GM12892 (cell line): ENCODE data around the gene TMEM114.

Source experiments
- DNase-seq: peaks from one replicate; pipeline ENCODE4 v3.0.0; 2011; ENCODE audit not compliant: insufficient read length
- FAIRE-seq: peaks from 2 replicates; lab custom pipeline; 2011; peaks lifted over from hg19 to GRCh38; lab: Jason Lieb, UNC
- POLR2A ChIP-seq: IDR thresholded peaks from 2 replicates; pipeline ENCODE4 v1.6.1; 2011; ENCODE audit warnings: low read depth, low read length, control low read depth
- POLR2AphosphoS5 ChIP-seq: IDR thresholded peaks from 2 replicates; pipeline ENCODE4 v1.6.1; 2011; ENCODE audit warnings: low read depth, low read length, control low read depth
- TAF1 ChIP-seq: IDR thresholded peaks from 2 replicates; pipeline ENCODE4 v1.6.1; 2011; ENCODE audit warnings: low read depth, mild to moderate bottlenecking, control low read depth, low read length, borderline replicate concordance

Gene TMEM114

DNA sequence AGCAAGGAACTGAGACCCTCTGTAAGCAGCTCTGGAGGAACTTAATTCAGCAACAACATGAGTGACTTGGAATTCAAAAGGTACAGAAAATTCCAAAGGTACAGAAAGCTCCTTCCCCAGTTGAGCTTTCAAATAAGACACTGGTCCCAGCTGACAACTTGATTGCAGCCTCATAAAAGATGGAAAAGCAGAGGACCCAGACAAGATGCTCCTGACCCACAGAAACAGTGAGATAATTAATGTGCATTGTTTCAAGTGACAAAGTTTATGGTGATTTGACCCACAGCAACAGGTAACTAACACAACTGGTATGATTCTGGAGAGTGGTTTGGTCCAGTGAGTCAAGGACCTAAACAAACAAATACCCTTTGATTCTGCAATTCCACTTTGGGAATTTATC is 15.2 kb upstream of the TMEM114 start:
- TF ChIP-seq POLR2AphosphoS5 = no peak
- no peak for TF ChIP-seq TAF1
- no peak for TF ChIP-seq POLR2A
- DNase-seq (no peak), FAIRE-seq (no peak)

DNA sequence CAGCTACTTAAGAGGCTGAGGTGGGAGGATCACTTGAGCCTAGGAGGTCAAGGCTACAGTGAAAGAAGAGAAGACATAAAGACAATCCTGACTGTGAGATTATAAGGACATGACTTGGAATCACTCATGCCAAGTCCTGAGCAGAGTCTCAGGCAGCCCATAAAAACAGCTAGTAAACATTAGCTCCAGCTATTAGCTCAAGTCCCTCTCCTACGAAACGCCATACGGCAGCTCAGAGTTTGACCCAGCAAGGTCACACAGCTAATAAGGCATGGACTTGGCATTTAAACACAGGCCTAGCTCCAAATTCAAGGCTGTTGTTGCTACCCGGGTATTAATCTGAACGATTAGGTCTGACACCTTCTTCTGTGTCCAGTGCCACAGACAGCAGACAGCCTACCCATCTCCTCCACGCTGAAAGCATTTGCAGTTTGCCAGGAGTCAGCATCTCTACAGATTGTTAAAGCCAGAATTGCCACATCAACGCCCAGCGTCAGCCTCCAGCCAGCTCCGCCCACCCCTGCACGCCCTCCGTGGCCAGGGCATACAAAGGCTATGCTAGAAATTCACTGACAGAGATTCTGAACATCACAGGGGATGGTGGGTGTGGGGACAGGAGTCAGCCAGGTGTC is 9.9 kb upstream of the TMEM114 start:
- no peak for DNase-seq
- TF ChIP-seq POLR2A = no peak
- TF ChIP-seq POLR2AphosphoS5 = no peak
- FAIRE-seq = no peak

DNA sequence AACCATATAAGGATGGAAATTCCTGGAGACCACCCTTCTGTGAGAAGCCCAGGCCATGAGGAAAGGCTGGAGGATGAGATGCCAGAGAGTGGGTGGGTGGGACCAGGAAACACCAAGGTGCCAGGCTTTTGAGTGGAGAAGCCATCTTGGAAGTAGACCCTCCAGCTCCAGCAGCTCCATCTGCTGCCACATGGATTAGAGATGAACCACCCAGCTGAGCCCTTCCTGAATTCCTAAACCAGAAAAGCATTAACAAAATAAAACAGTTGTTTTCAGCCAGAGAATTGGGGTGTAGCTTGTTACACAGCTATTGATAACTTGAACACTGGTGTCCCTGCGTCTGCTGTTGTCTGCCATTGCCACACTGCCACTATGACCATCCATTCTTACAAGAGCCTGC is 6.3 kb upstream of the TMEM114 start:
- DNase-seq = no peak
- FAIRE-seq = no peak
- no peak for TF ChIP-seq TAF1
- TF ChIP-seq POLR2AphosphoS5 = no peak
- no peak for TF ChIP-seq POLR2A

DNA sequence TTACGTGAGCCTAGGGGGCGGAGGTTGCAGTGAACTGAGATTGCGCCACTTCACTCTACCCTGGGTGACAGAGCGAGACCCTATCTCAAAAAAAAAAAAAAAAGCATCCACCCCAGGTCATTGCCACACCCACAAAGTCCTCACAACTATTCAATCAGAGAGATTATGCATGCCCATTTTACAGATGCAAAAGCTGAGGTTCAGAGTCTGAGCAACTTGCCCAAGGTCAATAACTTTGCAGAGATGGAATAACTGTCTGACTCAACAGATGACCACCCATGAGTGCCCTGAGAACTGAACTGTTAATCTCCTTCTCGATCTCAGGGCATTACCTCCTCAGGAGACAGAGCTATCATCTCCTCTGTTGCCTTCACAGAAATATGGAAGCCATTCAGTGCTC is 5.5 kb upstream of the TMEM114 start:
- no peak for TF ChIP-seq POLR2A
- TF ChIP-seq TAF1 = no peak
- TF ChIP-seq POLR2AphosphoS5 = no peak
- no peak for DNase-seq
- FAIRE-seq = no peak

DNA sequence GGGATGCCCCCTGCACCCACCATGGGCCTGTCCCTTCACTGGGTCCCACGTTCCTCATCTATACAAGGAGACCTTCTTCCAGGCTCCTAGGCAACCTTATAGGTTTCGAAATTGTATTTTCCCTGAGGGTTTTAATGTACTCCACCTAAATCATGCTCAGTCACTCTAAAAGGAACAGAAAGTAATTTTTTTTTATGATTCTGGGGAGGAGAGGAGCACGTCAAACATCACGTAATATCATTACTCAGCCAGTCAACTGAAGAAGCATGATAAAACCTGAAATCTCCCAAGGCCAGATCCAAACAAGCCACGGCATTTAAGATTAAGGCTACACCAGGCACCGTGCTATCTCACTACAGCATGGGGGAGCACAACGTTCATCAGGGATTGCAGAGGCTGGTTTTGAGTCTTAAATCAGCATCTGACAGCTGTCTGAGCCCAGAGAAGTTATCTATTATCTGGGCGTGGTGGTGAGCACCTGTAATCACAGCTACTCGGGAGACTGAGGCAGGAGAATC is 3.9 kb upstream of the TMEM114 start:
- no peak for DNase-seq
- TF ChIP-seq TAF1 = no peak
- no peak for TF ChIP-seq POLR2A
- TF ChIP-seq POLR2AphosphoS5 = no peak
- no peak for FAIRE-seq

DNA sequence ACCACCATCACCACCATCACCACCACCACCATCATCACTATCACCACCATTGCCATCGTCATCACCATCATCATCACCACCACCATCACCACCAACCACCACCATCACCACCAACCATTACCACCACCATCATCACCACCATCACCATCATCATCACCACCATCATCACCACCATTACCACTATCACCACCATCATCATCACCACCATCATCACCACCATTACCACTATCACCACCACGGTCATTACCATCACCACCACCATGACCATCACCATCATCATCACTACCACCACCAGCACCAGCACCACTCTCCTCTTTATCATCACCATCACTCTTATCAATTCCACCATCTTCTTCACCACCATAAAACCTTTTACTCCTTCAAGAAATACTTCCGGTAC is 1.1 kb upstream of the TMEM114 start:
- FAIRE-seq (no peak), DNase-seq (no peak)
- TF ChIP-seq POLR2A = no peak
- TF ChIP-seq POLR2AphosphoS5 = no peak
- no peak for TF ChIP-seq TAF1

DNA sequence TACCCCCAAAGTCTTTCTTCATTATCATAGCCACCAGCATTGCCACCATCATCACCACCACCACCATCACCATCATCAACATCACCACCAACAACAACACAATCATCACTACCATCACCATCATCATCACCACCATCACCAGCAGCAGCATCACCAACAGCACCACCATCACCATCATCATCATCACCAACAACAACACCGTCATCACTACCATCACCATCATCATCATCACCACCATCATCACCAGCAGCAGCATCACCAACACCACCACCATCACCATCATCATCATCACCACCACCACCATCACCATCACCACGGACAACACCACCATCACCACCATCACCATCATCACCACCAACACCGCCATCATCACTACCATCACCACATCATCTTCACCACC is 500 bp upstream of the TMEM114 start:
- no peak for TF ChIP-seq POLR2AphosphoS5
- TF ChIP-seq TAF1 = no peak
- no peak for TF ChIP-seq POLR2A
- DNase-seq = no peak
- FAIRE-seq = no peak

DNA sequence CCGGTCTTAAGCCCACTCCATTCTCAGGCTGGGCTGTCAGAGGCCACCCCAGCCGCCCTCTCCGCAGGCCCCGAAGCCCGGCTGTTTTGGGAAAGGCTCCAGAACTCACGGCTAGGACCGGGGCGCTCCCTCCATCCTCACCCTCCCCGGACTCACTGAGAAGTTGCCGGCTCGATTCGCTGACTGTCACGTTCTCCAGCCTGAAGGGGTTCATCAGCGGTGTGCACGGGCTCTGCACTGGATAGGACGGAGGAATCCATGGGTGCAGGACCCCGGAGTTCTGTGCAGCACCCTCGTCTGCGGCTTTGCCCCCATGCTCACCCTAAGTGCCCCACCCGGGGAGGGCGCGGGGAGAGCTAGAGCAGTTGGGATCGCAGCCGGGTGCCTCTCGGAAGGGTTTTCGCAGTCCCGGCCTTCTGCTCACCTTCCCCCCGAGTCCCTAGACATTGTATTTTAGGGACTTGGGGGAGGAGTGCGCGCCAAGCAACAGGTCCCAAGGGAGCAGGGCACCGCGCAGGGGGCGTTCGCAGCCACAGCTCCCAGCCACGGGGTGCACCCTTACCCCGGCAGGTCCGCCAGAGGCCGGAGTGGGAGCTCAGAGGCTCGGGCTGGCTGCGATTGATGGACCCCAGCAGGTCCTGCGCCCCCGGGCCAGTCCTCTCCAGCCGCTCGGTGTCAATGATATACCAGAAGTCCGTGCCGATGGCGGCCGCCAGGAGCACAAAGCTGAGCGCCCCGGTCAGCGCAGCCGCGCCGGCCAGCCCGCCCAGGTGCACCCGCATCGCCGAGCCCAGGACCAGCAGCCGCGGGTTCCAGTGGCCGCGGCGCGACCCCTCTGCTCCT is 1.0 kb downstream of the TMEM114 start:
- TF ChIP-seq POLR2AphosphoS5 (no peak), TAF1 (no peak), POLR2A (no peak)

DNA sequence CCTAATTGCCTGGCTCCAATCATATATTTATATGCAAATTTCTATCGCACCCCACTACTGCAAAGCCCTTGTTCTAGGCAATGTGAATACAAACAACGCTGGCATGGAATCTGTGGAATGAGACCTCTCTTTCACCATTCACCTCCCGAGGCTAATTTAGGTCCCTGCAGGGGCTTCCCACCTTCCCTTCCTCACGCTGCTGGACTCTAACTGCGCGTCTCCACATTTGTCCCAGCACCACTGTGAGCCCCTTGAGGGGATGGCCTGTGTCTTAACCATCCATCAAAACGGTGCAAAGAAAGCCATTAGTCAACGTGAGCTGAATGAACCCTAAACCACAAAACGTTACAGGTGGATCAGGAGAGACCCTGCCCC is 1.6 kb downstream of the TMEM114 start:
- FAIRE-seq = no peak
- TF ChIP-seq POLR2A (no peak), TAF1 (no peak), POLR2AphosphoS5 (no peak)
- no peak for DNase-seq

More for the DNA sequence above, 1.0 kb downstream of the TMEM114 start:
- DNase-seq (no peak), FAIRE-seq (no peak)

DNA sequence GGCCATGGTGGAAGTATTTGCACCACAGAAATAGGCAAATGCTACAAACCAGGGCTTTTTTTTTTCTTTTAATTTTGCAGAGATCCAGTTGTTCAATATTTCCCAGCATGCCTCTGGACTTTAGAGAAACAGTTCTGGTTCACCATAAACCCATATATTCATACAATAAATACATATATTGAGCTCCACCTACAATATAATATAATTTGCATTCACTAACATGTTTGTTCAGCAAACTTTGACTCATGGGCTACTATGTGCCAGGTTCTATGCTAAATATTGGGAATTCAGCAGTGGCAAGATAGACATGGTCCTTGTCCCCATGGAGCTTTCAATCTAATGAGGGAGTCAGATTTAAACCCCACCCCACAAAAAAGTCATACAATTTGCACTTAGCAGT is 3.2 kb downstream of the TMEM114 start:
- no peak for DNase-seq
- TF ChIP-seq POLR2A (no peak), TAF1 (no peak), POLR2AphosphoS5 (no peak)
- FAIRE-seq = no peak

DNA sequence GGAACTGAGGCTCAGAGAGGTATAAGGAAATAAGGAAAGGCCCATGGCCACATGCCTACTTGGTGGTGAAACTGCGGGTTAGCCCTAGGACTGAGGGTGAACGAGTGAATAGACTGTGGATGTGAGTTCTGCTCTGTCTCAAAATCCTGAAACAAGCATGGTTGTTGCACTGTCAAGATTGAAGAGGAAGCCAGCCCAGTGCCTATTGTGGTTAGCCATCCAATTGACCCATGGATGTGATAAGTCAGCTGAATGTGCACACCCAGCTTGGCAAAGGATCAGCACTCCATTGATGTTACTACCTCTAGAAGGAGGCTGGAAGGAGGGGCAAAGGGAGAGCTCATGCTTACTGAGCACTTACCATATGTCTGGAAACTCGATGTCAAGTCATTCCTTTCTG is 4.5 kb downstream of the TMEM114 start:
- FAIRE-seq = no peak
- DNase-seq = no peak
- TF ChIP-seq POLR2AphosphoS5 = no peak
- TF ChIP-seq TAF1 = no peak
- no peak for TF ChIP-seq POLR2A

DNA sequence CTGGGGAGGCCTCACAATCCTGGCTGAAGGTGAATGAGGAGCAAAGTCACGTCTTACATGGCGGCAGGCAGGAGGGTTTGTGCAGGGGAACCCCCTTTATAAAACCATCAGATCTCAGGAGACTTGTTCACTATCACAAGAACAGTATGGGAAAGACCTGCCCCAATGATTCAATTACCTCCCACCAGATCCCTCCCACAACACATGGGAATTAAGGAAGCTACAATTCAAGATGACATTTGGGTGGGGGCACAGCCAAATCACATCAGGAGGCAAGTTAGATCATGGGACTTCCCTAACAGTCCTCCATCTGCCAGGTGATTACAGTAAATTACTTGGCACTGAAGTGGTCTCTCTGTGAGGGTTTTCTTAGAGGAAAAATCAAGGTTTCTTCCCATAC is 5.3 kb downstream of the TMEM114 start:
- TF ChIP-seq TAF1 (no peak), POLR2A (no peak), POLR2AphosphoS5 (no peak)
- FAIRE-seq = no peak

More for the DNA sequence above, 5.3 kb downstream of the TMEM114 start:
- DNase-seq = no peak
